ENCODE results near the gene IMPA2.
"Not testable (repeated sequence)": the region's sequence is repeated elsewhere in the genome, so short reads cannot be mapped to it uniquely, and the experiment has no call there.

Gene IMPA2

GRCh38 chr18:11981192-11981542 lies at the start of gene IMPA2:
IMPA2 (plus strand) TSS chr18:11981507; CDS start chr18:11981670, 163 bp downstream.
- DNase-seq = no peak

DNA sequence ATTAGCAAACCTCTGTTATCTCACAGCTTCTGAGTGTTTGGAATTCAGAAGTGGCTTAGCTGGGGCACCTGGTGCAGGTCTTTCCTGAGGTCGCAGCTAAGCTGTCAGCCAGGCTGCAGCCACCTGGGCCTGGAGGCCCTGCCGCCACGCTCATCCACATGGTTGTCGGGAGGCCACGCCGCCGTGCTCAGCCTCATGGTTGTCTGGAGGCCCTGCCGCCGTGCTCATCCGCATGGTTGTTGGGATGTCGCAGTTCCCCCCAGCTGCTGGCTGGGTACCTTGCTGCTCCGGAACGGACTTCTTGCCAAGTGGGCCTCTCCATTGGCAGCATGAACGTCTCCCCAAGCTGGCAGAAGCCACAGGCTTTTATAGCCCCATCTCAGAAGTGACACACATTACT lies 48.9 kb upstream of the IMPA2 start:
- no peak for DNase-seq

GRCh38 chr18:11937874-11938478 lies 43.3 kb upstream of the IMPA2 start:
- peak; percentile 74 for DNase-seq

GRCh38 chr18:11940956-11941355 lies 40.4 kb upstream of the IMPA2 start:
- no peak for DNase-seq

DNA sequence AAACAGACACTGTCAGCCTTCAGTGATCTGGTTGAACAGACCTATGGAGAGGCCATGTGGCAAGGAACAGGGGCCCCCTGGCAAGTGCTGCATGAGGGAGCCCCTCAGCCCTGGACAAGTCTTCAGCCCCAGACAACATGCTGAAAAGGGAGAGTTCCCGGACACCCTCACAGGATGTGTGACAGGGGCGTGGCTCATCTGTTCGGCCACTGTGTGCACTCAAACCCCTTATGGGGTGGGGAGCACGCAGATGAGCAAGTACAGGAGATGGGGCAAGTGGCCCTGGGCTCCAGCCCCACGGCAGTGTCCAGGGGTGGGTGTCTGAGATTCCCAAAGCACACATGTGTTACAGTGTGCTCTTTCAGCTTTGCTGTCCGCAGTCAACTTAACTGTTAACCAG lies 37.8 kb upstream of the IMPA2 start:
- no peak for DNase-seq

DNA sequence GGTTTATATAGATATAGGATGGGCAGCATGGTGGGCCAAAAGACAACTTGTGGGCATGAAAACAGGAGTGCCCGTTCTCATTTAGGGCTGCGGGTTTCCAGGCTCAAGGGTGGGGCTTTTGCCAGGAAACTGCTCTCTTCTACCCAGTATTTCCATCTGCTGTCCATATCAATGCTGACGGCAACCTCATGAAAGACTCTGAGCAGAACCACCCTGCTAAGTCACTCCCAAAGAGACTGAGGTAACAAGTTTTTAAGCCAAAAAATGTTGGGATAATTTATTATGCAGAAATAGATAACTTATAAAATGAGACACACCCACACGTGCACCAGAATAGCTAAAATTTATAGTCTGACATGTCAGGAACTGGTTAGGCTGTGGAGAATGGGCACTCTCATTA lies 37.1 kb upstream of the IMPA2 start:
- DNase-seq = no peak

DNA sequence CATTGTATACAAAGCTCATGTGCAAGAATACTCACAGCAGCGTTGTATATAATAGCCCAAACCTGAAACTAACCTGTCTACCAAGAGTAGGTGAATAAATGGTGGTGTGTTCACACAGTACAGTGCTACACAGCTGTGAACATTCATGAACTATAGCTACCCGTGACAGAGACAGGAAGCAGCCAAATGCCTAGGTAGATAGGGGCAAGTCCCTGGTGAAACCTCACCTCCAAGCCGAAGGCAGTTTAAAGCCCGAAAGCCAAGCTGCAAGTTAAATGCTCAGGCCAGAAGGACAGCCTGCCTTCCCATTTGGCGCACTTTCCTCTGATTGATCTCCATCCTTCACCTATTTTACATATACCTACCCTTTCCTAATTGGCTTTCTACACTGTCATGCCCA lies 36.5 kb upstream of the IMPA2 start:
- DNase-seq = no peak

DNA sequence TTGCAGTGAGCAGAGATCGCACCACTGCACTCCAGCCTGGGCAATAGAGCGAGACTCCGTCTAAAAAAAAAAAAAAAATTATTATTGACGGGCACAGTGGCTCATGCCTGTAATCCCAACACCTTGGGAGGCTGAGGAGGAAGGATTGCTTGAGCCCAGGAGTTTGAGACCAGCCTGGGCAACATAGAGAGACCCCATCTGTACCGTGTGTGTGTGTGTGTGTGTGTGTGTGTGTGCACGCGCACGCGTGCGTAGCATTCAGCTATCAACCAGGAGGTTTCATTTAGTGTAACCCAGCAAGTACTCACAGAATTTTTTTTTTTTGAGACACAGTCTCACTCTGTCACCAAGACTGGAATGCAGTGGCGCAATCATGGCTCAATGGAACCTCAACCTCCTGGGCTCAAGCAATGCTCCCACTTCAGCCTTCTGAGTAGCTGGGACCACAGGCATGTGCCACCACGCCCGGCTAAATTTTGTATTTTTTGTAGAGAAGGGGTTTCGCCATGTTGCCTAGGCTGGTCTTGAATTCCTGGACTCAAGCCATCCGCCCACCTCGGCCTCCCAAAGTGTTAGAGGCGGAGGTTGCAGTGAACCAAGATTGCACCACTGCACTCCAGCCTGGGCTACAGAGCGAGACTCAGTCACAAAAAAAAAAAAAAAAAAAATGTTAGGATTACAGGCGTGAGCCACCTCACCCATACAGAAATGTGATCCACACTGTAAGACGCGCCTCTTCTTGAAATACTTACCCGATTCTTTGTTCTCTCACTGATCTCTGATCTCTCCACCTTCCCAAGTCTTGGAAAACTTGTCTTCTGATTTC lies 35.3 kb upstream of the IMPA2 start:
- peak; percentile 36 for DNase-seq

DNA sequence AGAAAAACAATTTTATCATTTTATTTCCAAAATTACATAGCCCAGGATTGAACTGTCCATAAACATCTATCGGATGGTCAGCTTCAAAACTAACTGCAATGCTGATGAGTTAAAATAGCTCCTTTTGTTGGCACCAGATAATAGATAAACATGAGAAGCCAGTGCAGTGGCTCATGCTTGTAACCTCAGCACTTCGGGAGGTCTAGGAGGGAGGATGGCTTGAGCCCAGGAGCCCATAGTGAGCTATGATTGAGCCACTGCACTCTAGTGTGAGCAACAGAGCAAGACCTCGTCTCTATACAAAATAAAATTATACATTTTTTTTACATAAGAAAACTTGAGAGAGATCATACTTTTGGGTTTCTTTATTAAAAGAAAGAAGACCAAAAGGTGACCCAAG lies 34.6 kb upstream of the IMPA2 start:
- DNase-seq = peak; percentile 6

- peak; percentile 88 for DNase-seq
These were observed 33.8 kb upstream of the IMPA2 start for GRCh38 chr18:11947214-11948191.

GRCh38 chr18:11948852-11949523 lies 32.3 kb upstream of the IMPA2 start:
- no peak for DNase-seq

DNA sequence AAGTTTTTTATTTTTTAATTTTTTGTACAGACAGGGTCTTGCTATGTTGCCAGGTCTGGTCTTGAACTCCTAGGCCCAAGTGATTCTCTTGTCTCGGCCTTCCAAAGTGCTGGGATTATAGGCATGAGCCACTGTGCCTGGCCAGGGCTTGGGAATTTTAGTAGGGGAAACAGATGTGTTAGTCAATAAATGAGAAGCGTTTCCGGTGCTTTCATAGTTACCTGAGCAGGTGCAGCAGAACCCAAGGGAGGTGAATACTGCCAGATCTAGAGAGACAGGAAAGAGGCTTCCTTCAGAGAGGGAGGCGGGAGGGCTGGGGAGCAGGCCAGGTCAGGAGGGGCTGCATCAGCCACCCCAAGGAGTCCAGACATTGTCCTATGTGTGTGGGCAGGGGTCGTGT lies 30.5 kb upstream of the IMPA2 start:
- no peak for DNase-seq

DNA sequence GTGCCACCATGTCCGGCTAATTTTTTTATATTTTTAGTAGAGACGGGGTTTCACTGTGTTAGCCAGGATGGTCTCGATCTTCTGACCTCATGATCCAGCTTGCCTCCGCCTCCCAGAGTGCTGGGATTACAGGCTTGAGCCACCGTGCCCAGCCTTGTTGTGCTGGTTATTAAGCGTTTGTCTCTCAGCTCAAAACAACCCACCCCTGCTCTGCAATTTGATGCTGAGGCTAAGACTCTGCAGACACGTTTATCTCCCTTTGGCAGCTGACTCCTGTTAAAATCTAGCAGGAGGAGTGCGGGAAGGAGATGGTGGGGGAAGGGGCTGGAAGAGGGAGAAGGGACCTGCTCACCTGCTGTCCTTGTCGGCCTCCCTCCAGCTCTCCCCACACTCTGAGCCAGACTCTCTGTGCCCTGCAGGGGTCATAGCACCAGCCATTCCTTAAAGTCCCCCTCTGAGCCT lies 29.9 kb upstream of the IMPA2 start:
- no peak for DNase-seq

- DNase-seq = no peak
These were observed 28.2 kb upstream of the IMPA2 start for GRCh38 chr18:11953113-11953512.

GRCh38 chr18:11955239-11956029 lies 25.9 kb upstream of the IMPA2 start:
- peak; percentile 47 for DNase-seq

- no peak for DNase-seq
These were observed 24.7 kb upstream of the IMPA2 start for GRCh38 chr18:11956371-11957308.

GRCh38 chr18:11957636-11958035 lies 23.7 kb upstream of the IMPA2 start:
- DNase-seq = no peak

DNA sequence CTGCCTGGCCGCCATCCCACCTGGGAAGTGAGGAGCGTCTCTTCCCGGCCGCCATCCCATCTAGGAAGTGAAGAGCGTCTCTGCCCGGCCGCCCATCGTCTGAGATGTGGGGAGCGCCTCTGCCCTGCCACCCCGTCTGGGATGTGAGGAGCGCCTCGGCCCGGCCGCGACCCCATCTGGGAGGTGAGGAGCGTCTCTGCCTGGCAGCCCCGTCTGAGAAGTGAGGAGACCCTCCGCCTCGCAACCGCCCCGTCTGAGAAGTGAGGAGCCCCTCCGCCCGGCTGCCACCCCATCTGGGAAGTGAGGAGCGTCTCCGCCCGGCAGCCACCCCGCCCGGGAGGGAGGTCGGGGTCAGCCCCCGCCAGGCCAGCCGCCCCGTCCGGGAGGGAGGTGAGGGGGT lies 21.7 kb upstream of the IMPA2 start:
- DNase-seq = not testable (repeated sequence)

DNA sequence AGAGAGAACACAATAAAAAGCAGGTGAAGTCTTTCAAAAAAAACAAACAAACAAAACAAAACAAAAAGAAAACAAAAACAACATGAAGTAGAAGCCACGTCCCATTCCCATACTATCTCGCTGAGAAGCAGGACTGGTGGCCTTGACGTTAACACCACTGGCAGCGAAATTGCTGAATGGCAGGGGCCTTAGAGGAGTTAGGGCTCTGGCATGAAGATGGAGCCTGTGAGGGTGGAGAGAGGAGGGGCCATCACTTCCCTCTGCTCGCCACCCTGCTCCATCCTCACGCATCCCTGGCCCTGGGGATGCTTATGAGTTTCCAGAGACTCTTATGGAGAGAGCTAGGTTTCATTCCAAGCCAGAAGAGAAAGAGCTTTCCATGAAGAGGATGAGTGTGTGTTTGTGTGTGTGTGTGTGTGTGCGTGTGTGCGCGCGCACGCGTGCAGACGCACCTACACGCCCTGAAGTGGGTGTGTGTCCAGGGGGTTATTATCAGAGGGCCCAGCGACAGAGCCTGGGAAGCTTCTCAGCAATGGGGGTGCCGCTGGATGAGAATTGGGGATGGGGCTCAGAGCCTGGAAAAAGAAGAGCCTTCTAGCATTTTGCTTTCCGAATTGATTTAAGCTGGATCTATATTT lies 20.4 kb upstream of the IMPA2 start:
- no peak for DNase-seq

DNA sequence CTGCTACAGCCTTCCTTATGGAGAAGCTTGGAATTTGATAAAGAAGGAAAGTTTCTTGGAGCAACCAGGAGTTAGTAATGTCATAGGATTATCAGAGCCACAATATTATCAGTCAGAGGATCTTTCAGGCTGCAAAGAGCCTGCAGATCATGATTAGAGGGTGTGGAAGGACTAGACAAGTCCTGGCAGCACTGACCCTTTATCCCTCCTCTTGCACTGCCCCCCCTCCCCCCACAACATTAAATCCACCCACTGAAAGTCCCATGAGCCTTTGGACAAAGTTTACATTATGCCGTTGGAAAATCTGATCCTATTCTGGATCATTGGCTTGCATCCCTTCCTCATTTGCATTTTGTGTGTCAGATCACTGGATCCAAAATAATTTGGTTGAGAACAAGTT lies 18.7 kb upstream of the IMPA2 start:
- DNase-seq = no peak

Data from inflammatory macrophage treated with lipopolysaccharide for 4 hours (primary cell).